Fibroblast of lung (primary cell): ENCODE measurements around the gene CCL11. TPM values are rescaled to one million over a fixed set of nuclear protein-coding genes. Genes with fewer than 3 reads are reported as not detected.
A peak's percentile ranks its signal among the peaks of the same experiment; 100 is the strongest.

ENCODE experiments used
- DNase-seq, 2 donors: peaks; one replicate each; pipeline versions ENCODE4 v3.0.0 to v3.0.0-alpha.2; 2010; ENCODE audit warnings: low read depth in 2 of 2
- H2AFZ ChIP-seq: 2 replicates; pipeline ENCODE4 v1.5.1; 2012; ENCODE audit warnings: low read length, control low read depth, inconsistent platforms
- H3K27ac ChIP-seq: 2 replicates; pipeline ENCODE4 v1.5.1; 2011; ENCODE audit warnings: low read length, control low read depth; ENCODE audit not compliant: insufficient read depth
- H3K27me3 ChIP-seq: 2 replicates; pipeline ENCODE4 v1.5.1; 2011; ENCODE audit warnings: mild to moderate bottlenecking, low read length; ENCODE audit not compliant: control insufficient read depth, insufficient read depth
- H3K36me3 ChIP-seq: 2 replicates; pipeline ENCODE4 v1.5.1; 2011; ENCODE audit warnings: low read length; ENCODE audit not compliant: control insufficient read depth, insufficient read depth
- H3K4me1 ChIP-seq: 2 replicates; pipeline ENCODE4 v1.5.1; 2011; ENCODE audit warnings: low read length; ENCODE audit not compliant: control insufficient read depth, insufficient read depth; ENCODE audit errors: extremely low read depth
- H3K4me2 ChIP-seq: 2 replicates; pipeline ENCODE4 v1.5.1; 2011; ENCODE audit warnings: low read length, control low read depth; ENCODE audit not compliant: insufficient read depth; ENCODE audit errors: extremely low read depth
- H3K4me3 ChIP-seq, 4 experiments: fragments of 200-600 bp in 1 of 4; sonication (generic) in 1 of 4; replicated peaks in 1 of 4; 2 replicates each; pipeline ENCODE4 v1.5.1; 2011 to 2016; ENCODE audit warnings: low read length in 4 of 4, low read depth in 3 of 4, mild to moderate bottlenecking in 3 of 4, control low read depth in 2 of 4, inconsistent platforms in 1 of 4, mixed read lengths in 1 of 4; ENCODE audit not compliant: insufficient read depth in 1 of 4; ENCODE audit errors: control extremely low read depth in 1 of 4
- H3K79me2 ChIP-seq: 2 replicates; pipeline ENCODE4 v1.5.1; 2012; ENCODE audit warnings: mild to moderate bottlenecking, low read length, inconsistent platforms; ENCODE audit not compliant: control insufficient read depth, insufficient read depth
- H3K9ac ChIP-seq: 2 replicates; pipeline ENCODE4 v1.5.1; 2011; ENCODE audit warnings: mild to moderate bottlenecking, low read length, control low read depth; ENCODE audit not compliant: insufficient read depth
- H3K9me3 ChIP-seq: 2 replicates; pipeline ENCODE4 v1.5.1; 2012; ENCODE audit warnings: low read depth, low read length; ENCODE audit not compliant: control insufficient read depth, insufficient read depth
- H4K20me1 ChIP-seq: 2 replicates; pipeline ENCODE4 v1.5.1; 2011; ENCODE audit warnings: low read length; ENCODE audit not compliant: control insufficient read depth, insufficient read depth; ENCODE audit errors: extremely low read depth
- CTCF ChIP-seq, 2 donors: IDR thresholded peaks in 1 of 2; conservative IDR thresholded peaks in 1 of 2; 1 replicate in 1 of 2; 2 replicates in 1 of 2; pipeline ENCODE4 v1.5.1; 2011 to 2012; ENCODE audit warnings: low read length in 2 of 2, control low read depth in 1 of 2, inconsistent platforms in 1 of 2, low read depth in 1 of 2, mild to moderate bottlenecking in 1 of 2
- EZH2 ChIP-seq: IDR thresholded peaks from 2 replicates; pipeline ENCODE4 v1.5.1; 2012; ENCODE audit warnings: low read length, control low read depth, mild to moderate bottlenecking; ENCODE audit errors: missing control alignments
- polyA plus RNA-seq, 2 donors: library from polyadenylated mRNA; depleted of rRNA in 1 of 2; stranded (reverse) in 1 of 2; unstranded in 1 of 2; fragments of >200 nt; gene quantifications; 2 replicates each; pipeline ENCODE4 v1.2.1, GENCODE V29; 2011 to 2012; ENCODE audit warnings: missing spikeins in 1 of 2
- total RNA-seq: library from RNA; depleted of rRNA; stranded (reverse); fragments of >200 nt; gene quantifications from 2 replicates; pipeline ENCODE4 v1.2.1, GENCODE V29; 2014

The CCL11 gene
- total and polyA plus RNA-seq, 2 donors (not counting 1 experiment from before 2014, with no cell fraction given) = 0.91 TPM; not detected in 1

GRCh38 chr17:34275881-34276280 lies 9.7 kb upstream of the CCL11 start:
- H3K4me1 ChIP-seq = no peaks in the 10 kb centered on the region
- H3K4me2 ChIP-seq = peak overlapping the region; percentile 11
- no peaks in the 10 kb centered on the region for H3K79me2 ChIP-seq
- H2AFZ ChIP-seq = no peak overlapping the region
- TF ChIP-seq CTCF (conservative IDR thresholded peaks at IDR 0.05 in 1 of 2, IDR thresholded peaks at IDR 0.05 in 1 of 2; ENCODE audit: low read depth in 1 of 2, low read length in 2 of 2) (no peak), EZH2 (no peak)
- DNase-seq = peak; percentile 88 to 98
- H3K36me3 ChIP-seq = no peaks in the 10 kb centered on the region
- no peaks in the 10 kb centered on the region for H4K20me1 ChIP-seq
- no peak overlapping the region for H3K27ac ChIP-seq
- H3K9me3 ChIP-seq = no peaks in the 10 kb centered on the region
- H3K4me3 ChIP-seq = no peak overlapping the region
- H3K27me3 ChIP-seq = no peaks in the 10 kb centered on the region
- no peak overlapping the region for H3K9ac ChIP-seq

DNA sequence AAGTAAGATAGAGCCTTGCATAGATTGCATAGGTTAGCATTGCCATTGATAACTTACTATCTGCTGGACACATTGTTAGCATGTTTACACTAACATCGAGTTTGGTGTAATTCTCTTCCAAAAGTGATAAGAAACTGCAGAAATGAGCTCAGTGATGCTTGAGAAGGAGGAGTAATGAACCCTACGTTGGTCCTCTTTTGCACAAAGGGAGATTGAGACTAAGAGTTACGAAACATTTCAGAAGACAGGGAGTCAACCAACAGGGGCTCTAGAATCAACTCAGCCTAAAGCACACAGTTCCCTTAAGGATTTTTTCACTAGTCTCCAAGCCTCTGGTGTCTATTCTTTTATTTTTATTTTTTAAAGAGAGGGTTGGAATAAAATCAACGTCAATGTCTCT lies 8.7 kb upstream of the CCL11 start:
- no peak overlapping the region for H3K9ac ChIP-seq
- H3K27me3 ChIP-seq = no peaks in the 10 kb centered on the region
- H2AFZ ChIP-seq = no peak overlapping the region
- TF ChIP-seq EZH2 (no peak), CTCF (conservative IDR thresholded peaks at IDR 0.05 in 1 of 2, IDR thresholded peaks at IDR 0.05 in 1 of 2; ENCODE audit: low read depth in 1 of 2, low read length in 2 of 2) (no peak)
- no peaks in the 10 kb centered on the region for H3K79me2 ChIP-seq
- no peak overlapping the region for H3K4me2 ChIP-seq
- DNase-seq = peak in 1 of 2 donors; percentile 12
- no peaks in the 10 kb centered on the region for H3K9me3 ChIP-seq
- H3K4me3 ChIP-seq = no peak overlapping the region
- H3K36me3 ChIP-seq = no peaks in the 10 kb centered on the region
- H3K27ac ChIP-seq = no peak overlapping the region
- H4K20me1 ChIP-seq = no peaks in the 10 kb centered on the region
- no peaks in the 10 kb centered on the region for H3K4me1 ChIP-seq

DNA sequence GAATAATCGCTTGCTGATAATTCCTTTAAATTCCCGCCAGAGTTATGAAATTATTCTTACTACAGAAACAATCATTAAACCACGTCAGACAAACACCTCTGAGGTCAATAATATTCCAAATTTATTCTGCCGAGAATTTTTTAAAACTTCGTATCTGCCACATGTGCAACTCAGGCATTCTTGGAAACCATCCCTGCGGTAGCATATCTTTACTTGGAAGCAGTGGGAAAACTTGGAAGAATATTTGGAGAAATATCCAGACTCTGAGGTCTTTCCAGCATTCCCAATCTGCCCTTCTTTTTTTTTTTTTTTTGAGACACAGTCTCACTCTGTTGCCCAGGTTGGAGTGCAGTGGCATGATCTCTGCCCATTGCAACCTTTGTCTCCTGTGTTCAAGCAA lies 2.0 kb upstream of the CCL11 start:
- Histone ChIP-seq H4K20me1 (no peaks in the 10 kb centered on the region), H3K9ac (no peak overlapping the region), H3K79me2 (no peaks in the 10 kb centered on the region), H3K4me1 (peaks cover 3% of the 10 kb centered on the region), H3K27me3 (peaks cover 2% of the 10 kb centered on the region), H3K36me3 (no peaks in the 10 kb centered on the region), H3K4me2 (no peak overlapping the region), H3K9me3 (no peaks in the 10 kb centered on the region), H2AFZ (no peak overlapping the region), H3K27ac (no peak overlapping the region), H3K4me3 (no peak overlapping the region)
- no peak for TF ChIP-seq EZH2
- no peak for TF ChIP-seq CTCF (conservative IDR thresholded peaks at IDR 0.05 in 1 of 2, IDR thresholded peaks at IDR 0.05 in 1 of 2; ENCODE audit: low read depth in 1 of 2, low read length in 2 of 2)
- DNase-seq = no peak
